SK-N-SH (cell line): ENCODE results near the gene PCDHB10.

Experiments used
- SIN3A ChIP-seq: IDR thresholded peaks from 2 replicates; pipeline ENCODE4 v1.6.1; 2012; ENCODE audit warnings: low read depth, mild to moderate bottlenecking, low read length, moderate library complexity, borderline replicate concordance
- USF2 ChIP-seq: fragments of 150-350 bp; IDR thresholded peaks from 2 replicates; pipeline ENCODE4 v1.6.1; 2017; ENCODE audit warnings: antibody characterized with exemption, low read length, low read depth, borderline replicate concordance
- YY1 ChIP-seq: IDR thresholded peaks from 2 replicates; pipeline ENCODE4 v1.4.0; 2012; ENCODE audit warnings: low read depth, mild to moderate bottlenecking

DNA sequence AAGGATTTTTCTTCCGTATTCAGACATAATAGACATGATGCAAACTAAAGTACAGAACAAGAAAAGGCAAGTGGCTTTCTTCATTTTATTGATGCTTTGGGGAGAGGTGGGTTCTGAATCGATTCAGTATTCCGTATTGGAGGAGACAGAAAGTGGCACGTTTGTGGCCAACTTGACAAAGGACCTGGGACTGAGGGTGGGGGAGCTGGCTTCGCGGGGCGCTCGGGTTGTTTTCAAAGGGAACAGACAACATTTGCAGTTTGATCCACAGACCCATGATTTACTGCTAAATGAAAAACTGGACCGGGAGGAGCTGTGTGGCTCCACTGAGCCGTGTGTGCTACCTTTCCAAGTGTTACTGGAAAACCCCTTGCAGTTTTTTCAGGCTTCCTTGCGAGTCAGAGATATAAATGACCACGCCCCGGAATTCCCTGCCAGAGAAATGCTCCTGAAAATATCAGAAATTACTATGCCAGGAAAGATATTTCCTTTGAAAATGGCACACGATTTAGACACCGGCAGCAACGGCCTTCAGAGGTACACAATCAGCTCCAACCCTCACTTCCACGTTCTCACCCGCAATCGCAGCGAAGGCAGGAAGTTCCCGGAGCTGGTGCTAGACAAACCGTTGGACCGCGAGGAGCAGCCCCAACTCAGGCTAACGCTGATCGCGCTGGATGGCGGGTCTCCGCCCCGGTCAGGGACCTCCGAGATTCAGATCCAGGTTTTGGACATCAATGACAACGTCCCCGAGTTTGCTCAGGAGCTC, 41.7 kb upstream of the PCDHB10 start:
- TF ChIP-seq YY1 (no peak), SIN3A (no peak), USF2 (no peak)
